Inferior parietal cortex (tissue), 1 donor: ENCODE results near the gene AGER.
"Not testable (repeated sequence)": the region's sequence is repeated elsewhere in the genome, so short reads cannot be mapped to it uniquely, and the experiment has no call there.

Source experiments
- DNase-seq: peaks from one replicate; pipeline ENCODE4 v3.0.0-alpha.2; 2016; ENCODE audit errors: extremely low spot score

The AGER gene

GRCh38 chr6:32186151-32186840 lies 2.2 kb upstream of the AGER start:
- DNase-seq = not testable (repeated sequence)

DNA sequence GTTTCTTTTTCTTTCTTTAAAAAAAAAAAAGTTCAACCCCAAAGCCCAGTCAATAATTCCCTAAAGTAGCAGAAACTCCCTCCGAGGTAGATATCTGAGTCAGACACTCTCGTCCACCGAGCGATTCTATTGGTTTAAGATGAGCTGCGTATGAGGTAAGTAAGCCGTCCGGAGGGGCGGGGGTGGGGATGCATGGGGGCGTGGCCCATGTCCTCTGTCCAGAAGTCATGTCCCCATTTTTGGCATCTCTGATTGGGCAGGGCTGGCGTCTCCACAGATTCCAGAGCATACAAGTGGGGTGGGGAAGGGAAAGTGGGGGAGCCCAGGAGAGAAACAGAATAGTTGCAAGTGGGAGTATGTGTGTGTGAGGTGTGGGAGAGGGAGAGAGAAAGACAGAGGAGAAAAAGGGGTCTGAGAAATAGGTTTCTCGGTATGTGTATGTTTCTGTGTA lies 1.7 kb upstream of the AGER start:
- not testable (repeated sequence) for DNase-seq

DNA sequence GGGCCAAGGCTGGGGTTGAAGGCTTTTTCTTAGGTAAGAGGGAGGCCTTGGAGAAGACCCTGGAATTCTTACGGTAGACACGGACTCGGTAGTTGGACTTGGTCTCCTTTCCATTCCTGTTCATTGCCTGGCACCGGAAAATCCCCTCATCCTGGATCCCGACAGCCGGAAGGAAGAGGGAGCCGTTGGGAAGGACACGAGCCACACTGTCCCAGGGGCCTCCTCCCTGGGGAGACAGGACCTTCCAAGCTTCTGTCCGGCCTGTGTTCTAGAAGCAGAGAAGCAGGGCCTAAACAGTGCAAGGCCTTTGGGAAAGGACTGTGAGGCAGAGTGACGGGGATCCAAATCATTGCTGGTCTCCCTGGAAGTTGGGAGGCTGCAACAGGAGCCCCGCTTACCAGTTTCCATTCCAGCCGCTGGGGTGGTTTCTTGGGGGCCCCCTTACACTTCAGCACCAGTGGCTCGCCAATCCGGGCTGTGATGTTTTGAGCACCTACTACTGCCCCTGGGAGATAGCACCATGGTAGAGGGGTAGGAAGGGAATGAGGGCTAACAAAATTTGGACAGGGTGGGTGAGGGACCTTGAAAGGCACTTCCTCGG lies 470 bp downstream of the AGER start:
- no peak for DNase-seq

GRCh38 chr6:32183030-32183429 lies 1.0 kb downstream of the AGER start:
- no peak for DNase-seq

GRCh38 chr6:32182555-32182981 lies 1.5 kb downstream of the AGER start:
- DNase-seq = no peak

GRCh38 chr6:32181915-32182529 lies 2.0 kb downstream of the AGER start:
- no peak for DNase-seq

- no peak for DNase-seq
Observed at GRCh38 chr6:32181148-32181702, 2.8 kb downstream of the AGER start.

DNA sequence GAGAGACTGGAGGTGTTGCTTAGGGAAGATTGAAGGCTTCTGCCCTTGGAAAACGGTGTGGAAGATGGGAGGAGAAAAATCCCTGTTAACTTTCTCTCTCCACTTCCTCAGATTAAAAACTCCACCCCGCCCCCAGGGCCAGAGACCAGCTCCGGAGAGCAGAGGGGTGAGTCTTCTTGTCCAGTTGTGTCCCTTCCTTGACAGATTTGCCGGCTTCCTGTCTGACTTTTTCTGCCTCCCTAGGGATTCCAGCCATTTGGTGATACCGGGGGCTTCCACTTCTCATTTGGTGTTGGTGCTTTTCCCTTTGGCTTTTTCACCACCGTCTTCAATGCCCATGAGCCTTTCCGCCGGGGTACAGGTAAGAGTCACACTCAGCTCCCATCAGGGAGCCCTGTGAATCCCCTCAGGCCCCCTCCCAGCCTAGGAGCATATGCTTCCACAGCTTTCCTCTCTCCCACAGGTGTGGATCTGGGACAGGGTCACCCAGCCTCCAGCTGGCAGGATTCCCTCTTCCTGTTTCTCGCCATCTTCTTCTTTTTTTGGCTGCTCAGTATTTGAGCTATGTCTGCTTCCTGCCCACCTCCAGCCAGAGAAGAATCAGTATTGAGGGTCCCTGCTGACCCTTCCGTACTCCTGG lies 4.2 kb downstream of the AGER start:
- DNase-seq = no peak

- no peak for DNase-seq
Observed at GRCh38 chr6:32178547-32179440, 5.3 kb downstream of the AGER start.

DNA sequence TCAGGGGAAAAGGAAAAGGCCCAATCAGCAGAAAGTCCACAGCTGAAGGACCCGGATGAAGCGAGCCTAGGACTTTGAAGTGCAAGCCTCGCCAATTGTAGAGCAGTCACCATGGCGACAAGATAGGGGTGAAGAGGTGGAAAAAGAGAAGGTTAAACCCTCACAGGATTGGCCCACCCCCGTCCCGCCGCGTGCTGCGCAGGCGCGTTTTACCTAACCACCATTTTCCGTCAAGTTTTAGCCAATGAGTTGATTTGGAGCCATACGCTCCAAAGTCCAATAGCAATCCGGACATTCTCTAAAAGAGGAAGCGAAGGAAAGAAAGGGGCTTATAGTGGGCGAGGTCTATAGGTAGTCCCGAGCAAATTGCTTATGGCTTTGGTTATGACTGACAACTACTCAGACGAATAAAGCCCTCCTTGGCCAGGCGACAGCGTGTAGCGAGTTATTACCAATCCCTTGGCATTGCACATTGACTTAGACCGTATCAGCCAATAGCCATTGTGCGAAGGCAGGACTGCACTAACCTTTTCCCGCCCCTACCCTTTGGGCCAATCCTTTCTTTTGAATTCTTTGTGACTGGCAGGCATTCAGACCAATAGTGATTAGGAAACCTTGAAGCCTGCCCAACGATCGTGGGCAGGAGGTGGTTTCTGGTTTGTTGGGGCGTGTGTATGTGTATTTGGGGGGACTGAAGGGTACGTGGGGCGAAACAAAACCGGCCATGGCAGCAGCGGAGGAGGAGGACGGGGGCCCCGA lies 6.1 kb downstream of the AGER start, which contains the start of gene RNF5:
Gene RNF5, plus strand, starts transcription at position 618 of the 759 bp plus-strand sequence. Its CDS starts 107 bp downstream, at position 725.
- DNase-seq = peak; percentile 100

GRCh38 chr6:32177183-32177787 lies 6.8 kb downstream of the AGER start:
- no peak for DNase-seq

- peak; percentile 41 for DNase-seq
Observed at GRCh38 chr6:32176476-32177182, 7.4 kb downstream of the AGER start.

GRCh38 chr6:32175711-32176475 lies 8.2 kb downstream of the AGER start, which contains the start of gene AGPAT1:
Gene AGPAT1 (minus strand): TSS chr6:32176084. CDS start chr6:32171496, 4,588 bp downstream.
- peak; percentile 96 for DNase-seq

- no peak for DNase-seq
Observed at GRCh38 chr6:32175322-32175710, 8.7 kb downstream of the AGER start.

DNA sequence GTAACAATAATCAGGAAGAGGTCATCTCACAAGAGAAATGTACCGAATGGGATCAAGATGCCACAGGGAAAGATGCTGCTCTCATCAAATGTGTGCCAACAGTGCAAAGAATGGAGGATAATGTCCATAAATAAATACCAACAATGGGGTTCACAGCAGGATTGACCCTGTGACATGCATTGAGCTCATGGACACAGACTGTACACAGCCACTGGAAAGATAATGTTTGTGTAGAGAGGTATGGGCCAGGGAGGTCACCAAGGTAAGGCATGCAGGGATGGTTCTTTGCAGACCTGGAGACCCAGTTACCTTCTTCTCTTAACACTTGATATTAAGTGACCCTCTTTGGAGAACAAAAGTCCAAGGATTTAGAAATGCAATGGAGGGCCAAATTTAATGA lies 9.6 kb downstream of the AGER start:
- no peak for DNase-seq

DNA sequence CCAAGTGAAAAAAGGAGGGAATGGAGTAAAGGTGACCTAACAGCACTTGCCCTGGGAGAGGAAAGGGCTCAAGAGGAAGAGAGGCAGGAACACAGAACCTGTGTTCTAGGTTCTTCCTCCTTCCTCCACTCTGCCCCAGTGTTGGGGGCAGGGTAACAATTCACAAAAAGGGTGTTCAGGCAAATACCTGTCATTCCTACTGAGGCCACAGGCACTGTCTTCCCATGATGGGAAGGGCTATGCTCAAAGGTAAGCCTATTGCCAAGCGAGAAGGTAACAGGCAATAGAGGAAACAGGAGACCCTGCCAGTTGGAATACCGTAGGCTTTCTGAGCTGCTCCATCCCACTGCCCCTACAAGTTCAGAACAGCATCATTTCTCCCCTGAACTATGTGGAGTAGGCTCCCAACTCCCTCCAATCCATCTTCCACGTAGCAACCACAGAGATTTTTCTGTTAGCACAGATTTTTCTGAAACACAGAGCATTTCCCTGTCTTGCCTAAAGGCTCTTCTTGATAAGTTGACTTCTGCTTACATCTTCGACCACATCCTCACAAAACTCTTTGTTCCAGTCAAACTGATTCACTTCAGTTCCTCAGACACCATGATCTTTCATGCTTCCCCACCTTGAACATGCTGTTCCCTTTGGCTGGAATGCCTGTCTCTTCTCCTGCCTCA lies 10.9 kb downstream of the AGER start:
- DNase-seq = no peak

GRCh38 chr6:32171234-32171633 lies 12.8 kb downstream of the AGER start:
- DNase-seq = no peak

DNA sequence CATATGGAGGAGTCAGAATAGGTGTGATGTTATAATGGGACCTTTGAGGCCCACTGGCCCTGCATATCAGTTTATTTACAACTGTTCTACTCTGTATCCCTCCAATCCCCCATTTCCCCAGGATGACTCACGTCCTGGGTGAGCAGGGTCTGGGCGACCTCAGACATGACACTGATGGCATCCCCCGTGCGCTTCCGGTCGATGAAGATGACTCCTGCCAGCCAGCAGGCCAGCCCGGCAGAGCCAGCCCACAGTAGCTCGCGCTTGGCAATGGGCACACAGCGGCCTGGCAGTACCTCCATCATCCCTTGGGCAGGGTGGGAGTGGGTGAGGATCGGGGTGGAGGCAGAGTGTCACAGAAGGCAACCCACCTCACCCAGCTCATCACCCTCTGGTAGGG lies 13.8 kb downstream of the AGER start:
- no peak for DNase-seq
